DMS53 treated with DMSO at 0.1 percent for 48 hours (cell line): Measurements from ENCODE around the gene SH3PXD2A.
"Not testable (repeated sequence)": the region's sequence is repeated elsewhere in the genome, so short reads cannot be mapped to it uniquely, and the experiment has no call there.

Source experiments
- DNase-seq: peaks from one replicate; lab custom pipeline; 2025; ENCODE audit not compliant: unreplicated experiment; lab: John Stamatoyannopoulos, UW

Gene SH3PXD2A

DNA sequence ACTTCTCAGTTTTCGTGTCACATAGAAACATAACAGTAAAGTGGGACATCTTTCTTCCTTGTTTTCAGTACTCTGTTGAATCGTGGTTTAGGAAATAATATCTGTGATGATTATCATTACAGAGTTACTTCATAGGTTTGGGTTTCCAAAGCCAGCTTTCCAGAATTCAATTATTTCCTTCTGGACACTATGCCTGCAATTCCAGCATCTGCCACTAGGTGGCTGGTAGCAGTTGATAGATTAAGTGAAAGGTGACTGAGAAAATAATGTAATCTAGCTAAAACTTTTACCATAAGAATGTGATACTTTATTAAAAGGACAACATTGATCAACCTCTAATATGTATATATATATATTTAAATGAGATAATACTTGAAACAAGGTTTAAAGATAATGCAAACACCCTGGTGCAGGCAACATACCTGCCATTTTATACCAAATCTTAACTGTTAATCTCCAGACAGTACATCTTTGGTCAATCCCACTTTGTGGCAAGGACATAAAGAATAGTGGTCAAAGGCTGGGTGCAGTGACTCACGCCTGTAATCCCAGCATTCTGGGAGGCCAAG, 102.6 kb downstream of the SH3PXD2A start:
- no peak for DNase-seq

DNA sequence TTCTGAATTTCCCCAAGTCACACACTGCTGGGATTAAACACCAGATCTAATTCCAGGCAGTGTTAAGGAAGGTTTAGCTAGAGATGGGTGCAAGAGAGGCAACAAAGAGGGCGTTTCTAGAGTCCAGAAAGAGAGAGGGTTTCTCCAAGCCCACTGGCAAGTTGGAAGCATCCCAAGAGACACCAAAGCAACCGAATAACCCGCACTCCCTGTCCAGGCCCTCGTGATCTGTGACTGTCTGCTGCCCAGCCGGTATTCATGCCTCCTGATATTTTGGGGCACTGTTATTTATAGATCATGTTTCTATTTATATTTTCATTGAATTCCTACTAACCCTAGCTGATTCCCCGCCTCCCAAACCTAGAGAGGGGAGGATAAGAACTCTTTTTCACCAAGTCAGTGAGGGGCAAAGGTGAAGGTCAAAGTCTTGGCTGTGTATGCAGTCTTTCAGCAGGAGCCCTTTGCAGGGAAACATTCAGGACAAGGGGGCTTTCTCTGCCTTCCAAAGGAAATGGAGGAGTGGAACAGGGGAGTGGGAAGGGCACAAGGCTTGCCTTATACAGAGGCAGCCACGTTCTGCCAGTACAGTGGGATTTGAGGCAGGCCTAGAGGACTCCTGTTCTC, 103.6 kb downstream of the SH3PXD2A start:
- no peak for DNase-seq

DNA sequence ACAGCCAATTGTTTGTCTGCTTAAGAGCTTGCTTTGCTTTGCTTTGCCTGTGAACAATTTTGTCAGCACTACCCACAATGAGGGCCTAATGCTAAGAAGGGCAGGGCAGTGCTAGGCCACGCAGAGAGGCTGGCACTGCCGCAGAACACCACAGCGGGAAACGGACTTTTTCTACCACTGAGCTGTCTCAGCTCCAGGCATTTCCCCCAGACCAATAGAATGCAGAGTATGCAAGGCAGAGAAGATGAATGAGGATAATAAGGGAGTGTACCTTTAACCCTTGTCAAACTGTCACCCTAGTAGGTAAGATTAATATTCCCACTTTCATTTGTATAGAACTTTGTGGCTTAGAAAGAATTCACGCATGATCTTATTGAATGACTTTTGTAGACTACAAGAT, 104.5 kb downstream of the SH3PXD2A start:
- no peak for DNase-seq

DNA sequence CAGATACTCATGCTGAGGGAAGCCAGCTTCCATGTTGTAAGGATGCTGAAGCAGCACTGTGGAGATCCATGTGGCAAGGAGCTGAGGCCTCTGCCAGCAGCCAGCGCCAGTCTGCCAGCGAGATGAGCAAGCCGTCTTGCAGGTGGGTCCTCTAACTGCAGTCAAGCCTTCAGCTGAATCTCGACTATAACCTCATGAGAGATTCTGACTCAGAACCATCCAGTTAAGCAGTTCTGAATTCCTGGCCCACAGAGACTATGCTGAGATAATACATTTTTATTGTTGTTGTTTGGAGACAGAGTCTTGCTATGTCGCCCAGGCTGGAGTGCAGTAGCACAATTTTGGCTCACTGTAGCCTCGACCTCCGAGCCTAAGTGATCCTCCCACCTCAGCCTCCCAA, 105.6 kb downstream of the SH3PXD2A start:
- no peak for DNase-seq

GRCh38 chr10:103748020-103748419, 107.4 kb downstream of the SH3PXD2A start:
- no peak for DNase-seq

- no peak for DNase-seq
Measured at GRCh38 chr10:103747193-103747865, 108.0 kb downstream of the SH3PXD2A start.

DNA sequence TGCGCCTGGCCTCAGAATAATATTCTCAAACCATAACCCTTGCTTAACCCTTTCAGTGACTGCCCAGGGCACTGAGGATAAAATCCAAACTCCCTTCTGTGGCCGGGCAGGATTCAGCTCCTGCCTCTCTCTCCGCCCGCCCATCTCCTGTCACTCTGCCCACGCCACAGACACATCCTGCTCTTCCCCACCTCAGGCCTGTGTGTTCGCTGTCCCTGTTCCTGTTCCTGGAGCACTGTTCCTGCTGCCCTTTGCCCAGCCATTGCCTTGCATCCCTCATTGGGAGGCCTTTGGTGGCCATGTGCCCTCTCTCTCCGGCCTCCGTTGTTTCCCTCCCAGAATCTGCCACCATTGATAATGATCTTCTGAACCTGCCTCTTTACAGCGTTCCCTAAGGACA, 108.8 kb downstream of the SH3PXD2A start:
- no peak for DNase-seq

- DNase-seq: peak; percentile 74
Measured at GRCh38 chr10:103745341-103746247, 109.8 kb downstream of the SH3PXD2A start.

- no peak for DNase-seq
Measured at GRCh38 chr10:103742824-103743223, 112.6 kb downstream of the SH3PXD2A start.

DNA sequence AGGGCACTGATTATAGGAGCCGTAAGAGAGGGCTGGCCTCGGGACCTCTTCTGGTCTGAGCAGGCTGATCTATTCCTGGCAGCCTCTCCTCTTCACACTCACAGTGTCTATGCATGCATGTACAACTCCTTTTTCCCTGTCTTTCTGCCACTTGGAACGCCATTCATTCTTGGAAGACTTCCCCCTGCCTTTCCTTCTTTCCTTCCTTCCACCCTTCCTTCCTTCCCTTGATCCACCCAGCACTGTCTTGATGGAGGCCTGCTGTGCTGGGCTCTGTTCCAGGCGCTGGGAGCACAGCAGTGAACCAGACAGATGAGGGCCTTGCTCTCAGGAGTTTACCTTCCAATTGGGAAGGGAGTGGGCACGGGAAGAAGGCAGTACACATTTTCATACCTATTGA, 114.8 kb downstream of the SH3PXD2A start:
- DNase-seq: no peak

DNA sequence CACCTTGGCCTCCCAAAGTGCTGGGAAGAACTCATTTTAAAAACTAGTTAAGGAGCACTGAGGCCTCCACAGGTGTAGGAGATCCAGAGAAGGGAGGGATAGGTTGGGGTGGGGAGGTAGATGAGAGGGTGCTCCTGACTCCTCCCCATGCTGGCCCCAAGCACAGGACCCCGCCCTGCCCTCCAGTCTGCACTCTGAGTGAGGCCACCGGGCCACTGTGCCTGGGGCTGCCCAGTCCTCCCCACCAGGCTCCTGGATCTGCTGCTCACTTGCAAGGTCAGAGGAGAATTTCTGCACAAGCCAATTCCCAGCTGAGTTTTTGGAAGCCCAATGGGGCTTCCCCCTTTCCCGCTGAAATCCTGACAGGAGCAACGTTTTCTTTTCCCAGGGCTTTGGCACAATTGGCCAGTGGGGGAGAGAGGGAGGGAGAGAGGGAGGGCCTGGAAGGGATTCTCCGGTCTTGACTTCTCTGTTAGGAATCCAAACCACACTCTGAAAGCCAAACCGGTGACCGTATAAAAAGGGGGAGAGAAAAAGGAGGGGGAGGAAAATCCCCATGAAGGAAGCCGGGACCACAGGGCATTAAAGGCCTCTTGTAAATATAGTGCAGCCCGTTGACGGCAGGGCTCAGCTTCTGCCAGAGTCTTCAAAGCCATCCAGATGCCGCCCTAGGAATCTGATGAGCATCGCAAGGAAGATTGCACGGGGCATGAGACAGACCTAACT, 116.2 kb downstream of the SH3PXD2A start:
- no peak for DNase-seq

DNA sequence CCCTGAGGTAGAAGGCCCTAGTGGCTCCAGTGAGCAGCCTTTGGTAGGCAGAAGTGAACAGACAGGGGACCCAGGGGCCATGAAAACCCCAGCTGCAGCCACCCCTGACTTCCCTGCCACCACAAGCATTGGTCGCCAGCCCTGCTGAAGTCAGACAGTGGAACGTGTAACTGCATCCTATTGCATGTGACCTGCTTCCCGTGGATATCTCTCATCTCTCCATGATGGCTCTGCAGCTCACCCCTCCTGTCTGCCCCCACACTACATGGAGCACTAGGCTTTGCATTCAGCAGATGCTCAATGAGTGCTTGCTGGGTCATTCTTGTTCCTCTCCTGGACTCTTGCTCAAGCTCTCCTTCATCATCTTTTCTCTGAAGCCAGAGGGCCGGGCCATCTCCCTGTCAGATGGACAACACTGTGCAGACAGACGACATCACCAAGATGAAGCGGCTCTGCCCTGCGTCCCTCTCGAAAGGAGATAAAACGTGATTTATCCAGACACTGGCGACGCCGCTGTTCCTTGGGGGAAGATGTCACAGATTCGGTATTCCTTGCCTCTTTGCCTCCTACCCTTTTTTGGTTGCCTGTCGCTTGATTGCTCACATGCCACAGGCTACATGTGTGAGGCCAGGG, 117.5 kb downstream of the SH3PXD2A start:
- no peak for DNase-seq

DNA sequence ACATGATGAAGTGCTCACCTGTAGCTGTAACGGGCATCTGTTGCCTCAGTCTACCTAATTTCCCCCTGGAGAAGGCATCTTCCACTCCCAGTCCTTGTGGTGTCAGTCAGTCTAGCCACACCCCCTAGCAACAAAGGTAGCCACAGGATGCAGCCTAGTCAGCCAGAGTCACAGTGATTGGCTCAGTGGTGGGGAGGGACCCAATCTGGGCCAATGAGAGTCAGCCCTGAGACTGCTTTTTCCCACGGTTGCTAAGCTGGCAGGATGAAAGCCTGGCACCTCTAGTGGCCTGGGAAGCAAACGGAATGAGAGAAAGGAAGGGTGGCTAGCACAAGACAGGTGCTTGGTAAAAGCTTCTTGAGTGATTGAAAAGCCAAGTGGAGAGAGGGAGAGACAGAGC, 118.6 kb downstream of the SH3PXD2A start:
- peak; percentile 45 for DNase-seq

DNA sequence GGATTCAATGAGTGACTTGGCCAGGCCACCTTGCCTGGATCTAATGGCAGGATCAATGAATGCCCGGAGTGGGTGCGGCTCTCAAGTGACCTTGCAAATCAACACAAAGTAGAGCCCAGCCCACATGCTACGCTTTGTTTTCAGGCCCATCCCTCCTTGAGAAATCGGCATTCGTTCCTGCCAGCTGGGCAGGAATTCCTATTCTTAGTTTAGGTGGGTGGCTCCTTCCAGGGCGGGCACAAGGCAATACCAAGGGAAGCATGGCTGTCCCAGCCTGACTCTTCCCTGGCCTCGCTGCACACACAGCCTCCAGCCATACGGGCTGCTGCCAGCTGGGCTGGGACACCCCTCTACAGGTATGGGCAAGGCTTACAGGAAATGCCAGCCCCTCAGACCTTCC, 119.3 kb downstream of the SH3PXD2A start:
- no peak for DNase-seq

DNA sequence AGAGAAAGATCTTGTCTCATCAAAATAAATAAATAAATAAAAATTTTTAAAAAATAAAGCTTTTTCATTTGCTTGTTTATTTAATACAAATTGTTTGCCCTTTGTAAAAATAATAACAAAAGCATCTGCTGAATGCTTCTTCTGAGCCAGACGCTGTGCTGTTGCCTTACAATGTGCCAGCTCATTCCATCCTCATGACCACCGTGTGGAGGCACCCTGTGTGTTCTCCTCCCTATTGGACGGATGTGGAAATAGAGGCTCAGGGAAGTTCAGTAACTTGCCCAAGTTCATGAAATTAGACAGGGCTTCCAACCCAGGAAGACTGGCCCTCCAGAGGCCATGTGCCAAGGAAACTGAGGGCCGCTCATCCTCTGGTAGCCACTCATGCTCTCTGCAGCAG, 120.6 kb downstream of the SH3PXD2A start:
- no peak for DNase-seq

- no peak for DNase-seq
Measured at GRCh38 chr10:103733045-103733419, 122.3 kb downstream of the SH3PXD2A start.

DNA sequence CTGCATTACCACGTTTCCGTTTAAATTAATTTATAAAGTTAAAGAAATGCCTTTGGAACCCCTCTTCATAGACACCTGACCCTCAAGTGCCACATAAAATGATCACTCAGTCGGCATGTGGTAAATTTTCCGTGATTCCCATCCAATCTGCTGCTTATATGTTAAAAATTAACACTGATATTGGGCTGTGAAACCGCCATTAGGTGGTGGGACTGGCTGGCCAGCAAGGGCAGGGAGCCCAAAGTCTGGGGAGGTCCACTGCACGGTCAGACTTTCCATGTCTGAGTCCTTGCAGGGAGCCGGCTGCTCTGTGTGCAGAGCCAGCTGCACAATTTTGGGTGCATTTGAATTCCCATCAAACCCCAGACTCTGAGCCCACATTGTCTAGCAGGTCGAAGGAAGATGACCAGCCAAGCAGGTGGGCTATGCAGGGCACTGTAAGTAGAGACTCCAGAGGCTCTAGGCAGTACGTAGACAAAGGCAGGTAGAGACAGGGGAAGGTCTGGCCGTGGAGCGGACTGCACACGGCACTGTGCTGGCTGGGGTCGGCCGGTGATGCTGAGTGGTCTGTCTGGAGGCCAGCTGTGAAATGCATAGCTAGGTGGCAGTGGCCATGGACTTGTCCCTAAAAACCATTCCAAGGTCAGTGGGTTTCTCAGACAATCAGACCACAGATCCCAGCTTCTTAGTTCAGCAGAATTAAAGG, 122.9 kb downstream of the SH3PXD2A start:
- DNase-seq: no peak

GRCh38 chr10:103731609-103732270, 123.6 kb downstream of the SH3PXD2A start:
- no peak for DNase-seq

DNA sequence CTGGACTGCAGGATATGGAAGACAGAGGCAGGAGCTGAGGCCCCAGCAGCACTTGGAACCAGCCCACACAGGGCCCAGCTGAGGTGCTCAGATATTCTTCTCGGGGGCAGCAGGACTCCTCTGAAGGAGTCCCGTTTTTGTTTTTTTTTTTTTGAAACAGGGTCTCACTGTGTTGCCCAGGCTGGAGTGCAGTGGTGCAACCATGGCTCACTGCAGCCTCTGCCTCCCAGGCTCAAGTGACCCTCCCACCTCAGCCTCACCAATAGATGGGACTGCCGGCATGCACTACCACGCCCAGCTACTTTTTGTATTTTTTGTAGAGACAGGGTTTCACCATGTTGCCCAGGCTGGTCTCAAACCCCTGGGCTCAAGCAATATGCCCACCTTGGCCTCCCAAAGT, 124.3 kb downstream of the SH3PXD2A start:
- not testable (repeated sequence) for DNase-seq
